Measurements from ENCODE around the gene CAB39. TPM values are rescaled to one million over a fixed set of nuclear protein-coding genes. Genes with fewer than 3 reads are reported as not detected.

CAB39 gene
- total RNA-seq, 1 donor, result 86.4 TPM

DNA sequence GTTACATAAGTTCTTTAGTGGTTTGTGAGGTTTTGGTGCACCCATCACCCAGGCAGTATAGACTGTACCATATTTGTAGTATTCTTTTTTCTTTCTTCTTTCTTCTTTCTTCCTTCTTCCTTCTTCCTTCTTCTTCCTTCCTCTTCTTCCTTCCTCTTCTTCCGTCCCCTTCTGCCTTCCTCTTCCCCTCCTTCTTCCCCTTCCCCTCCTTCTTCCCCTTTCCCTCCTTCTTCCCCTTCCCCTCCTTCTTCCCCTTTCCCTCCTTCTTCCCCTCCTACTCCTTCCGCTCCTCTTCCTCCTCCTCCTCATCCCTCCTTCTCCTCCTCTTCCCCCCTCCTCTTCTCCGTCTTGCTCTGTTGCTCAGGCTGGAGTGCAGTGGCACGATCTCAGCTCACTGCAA, 41.6 kb downstream of the CAB39 start:
- TF ChIP-seq, protein P1, sequence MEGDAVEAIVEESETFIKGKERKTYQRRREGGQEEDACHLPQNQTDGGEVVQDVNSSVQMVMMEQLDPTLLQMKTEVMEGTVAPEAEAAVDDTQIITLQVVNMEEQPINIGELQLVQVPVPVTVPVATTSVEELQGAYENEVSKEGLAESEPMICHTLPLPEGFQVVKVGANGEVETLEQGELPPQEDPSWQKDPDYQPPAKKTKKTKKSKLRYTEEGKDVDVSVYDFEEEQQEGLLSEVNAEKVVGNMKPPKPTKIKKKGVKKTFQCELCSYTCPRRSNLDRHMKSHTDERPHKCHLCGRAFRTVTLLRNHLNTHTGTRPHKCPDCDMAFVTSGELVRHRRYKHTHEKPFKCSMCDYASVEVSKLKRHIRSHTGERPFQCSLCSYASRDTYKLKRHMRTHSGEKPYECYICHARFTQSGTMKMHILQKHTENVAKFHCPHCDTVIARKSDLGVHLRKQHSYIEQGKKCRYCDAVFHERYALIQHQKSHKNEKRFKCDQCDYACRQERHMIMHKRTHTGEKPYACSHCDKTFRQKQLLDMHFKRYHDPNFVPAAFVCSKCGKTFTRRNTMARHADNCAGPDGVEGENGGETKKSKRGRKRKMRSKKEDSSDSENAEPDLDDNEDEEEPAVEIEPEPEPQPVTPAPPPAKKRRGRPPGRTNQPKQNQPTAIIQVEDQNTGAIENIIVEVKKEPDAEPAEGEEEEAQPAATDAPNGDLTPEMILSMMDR (IDR thresholded peaks at IDR 0.05; ENCODE audit: insufficient read depth, low read depth, low read length), result no peak

DNA sequence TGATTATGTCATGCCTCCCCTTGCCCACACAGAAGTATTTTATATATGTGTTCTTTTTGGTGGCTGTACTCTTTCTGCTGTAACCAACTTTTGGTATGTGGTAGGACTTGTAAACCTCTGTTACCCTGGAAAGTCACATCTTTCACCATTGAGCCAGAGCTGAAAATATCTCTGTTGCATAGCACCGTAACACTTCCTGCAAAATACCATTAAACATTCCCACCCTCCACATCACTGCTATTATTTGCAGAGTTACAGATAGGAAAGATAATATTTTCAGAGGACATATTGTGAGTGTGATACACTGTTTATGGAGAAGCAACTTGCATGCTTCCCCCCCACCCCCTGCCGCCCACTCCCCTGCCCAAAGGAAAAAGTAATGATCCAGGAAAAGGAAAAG, 44.8 kb downstream of the CAB39 start:
- no peak overlapping the region for H3K4me3 ChIP-seq (ENCODE audit: low read depth, low read length)
- TF ChIP-seq, protein P1 (IDR thresholded peaks at IDR 0.05; ENCODE audit: insufficient read depth, low read depth, low read length), result no peak
- DNase-seq (ENCODE audit: low read depth), result peak; percentile 74

More for the DNA sequence above, 41.6 kb downstream of the CAB39 start:
- DNase-seq (ENCODE audit: low read depth), result no peak
- no peak overlapping the region for H3K4me3 ChIP-seq (ENCODE audit: low read depth, low read length)

DNA sequence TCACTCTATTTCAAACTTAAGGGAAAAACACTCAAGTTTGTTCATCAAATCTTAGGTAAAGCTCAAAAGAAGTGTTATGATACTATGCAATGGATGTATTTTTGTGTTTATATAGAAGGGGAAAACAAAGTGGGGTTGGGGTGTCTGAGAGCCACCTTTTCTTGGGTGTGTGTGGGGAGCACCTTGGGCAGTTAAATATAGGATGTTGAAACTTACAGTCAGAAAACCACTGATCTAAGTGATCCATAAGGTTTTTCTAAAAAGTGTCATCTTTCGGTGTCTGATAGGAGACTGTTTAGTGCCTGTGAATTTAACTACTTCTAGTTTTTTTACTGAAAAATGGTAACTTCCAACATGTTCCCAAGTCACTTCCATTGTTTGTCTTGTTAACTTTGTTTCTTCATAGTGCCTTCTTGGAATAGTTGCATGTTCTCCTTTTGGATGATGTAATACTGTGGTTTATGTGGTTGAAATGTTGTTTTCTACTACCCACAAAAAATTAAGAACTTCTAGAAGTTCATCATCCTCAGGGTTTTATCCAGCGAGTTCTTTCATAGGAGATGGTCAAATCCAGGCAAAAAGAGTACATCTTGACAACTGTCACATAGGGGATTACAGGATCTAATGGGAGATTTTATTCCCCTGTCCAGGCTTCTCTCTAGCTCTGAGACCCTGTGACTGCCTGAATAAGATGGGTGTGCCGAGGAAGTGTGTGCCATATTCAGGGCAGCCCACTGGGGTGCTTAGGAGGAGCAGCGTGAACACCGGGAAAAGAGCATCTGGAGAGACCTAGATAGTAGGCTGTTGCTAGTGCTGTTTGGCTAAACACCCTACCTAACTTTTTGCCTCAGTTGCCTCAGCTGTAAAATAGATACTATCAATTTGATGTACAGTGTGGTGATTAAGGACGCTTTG, 46.2 kb downstream of the CAB39 start:
- TF ChIP-seq, protein P1 (IDR thresholded peaks at IDR 0.05; ENCODE audit: insufficient read depth, low read depth, low read length), result no peak
- DNase-seq (ENCODE audit: low read depth), result peak; percentile 96
- no peak overlapping the region for H3K4me3 ChIP-seq (ENCODE audit: low read depth, low read length)

DNA sequence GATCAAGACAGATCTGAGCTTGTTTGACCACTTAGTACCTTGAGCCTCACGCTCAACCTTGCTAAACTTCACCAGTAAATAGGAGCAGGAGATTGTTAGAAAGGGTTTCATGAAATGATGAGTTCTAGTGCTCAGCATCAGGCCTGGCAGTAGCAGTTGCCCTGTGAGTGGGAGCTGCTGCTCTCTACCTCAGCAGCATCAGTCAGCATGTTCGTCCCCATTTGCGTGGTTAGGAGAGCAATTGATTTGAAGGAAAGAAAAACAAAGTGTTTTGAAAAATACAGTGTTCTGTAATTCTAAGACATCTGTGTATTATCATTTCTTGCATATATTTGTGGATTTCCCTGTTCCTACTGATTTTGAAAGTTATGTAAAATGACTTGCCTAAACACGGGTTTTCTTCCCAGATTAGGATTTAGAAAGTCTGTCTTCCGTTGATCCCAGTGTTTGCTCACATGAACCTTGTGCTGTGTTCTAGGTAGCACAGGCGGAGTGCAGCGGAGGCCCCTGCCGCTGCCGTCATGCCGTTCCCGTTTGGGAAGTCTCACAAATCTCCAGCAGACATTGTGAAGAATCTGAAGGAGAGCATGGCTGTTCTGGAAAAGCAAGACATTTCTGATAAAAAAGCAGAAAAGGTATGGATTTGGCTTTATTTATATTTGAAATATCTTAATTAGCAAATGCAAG, 47.0 kb downstream of the CAB39 start:
- DNase-seq (ENCODE audit: low read depth), result peak; percentile 80
- no peak overlapping the region for H3K4me3 ChIP-seq (ENCODE audit: low read depth, low read length)
- TF ChIP-seq, protein P1 (IDR thresholded peaks at IDR 0.05; ENCODE audit: insufficient read depth, low read depth, low read length), result no peak

DNA sequence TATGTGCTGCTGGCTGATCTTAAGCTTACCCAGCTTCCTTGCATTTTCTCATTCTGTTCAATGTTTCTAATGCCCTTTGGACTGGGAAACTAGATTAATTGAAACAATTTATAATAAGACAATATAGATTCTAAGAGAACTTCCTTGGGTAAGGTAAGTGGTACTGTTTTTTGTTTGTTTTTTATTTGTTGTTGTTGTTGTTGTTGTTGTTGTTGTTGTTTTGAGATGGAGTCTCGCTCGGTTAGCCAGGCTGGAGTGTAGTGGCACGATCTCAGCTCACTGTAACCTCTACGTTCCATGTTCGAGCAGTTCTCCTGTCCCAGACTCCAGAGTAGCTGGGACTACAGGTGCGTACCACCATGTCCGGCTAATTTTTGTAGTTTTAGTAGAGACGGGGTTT, 49.1 kb downstream of the CAB39 start:
- TF ChIP-seq, protein P1 (IDR thresholded peaks at IDR 0.05; ENCODE audit: insufficient read depth, low read depth, low read length), result no peak
- DNase-seq (ENCODE audit: low read depth), result no peak

DNA sequence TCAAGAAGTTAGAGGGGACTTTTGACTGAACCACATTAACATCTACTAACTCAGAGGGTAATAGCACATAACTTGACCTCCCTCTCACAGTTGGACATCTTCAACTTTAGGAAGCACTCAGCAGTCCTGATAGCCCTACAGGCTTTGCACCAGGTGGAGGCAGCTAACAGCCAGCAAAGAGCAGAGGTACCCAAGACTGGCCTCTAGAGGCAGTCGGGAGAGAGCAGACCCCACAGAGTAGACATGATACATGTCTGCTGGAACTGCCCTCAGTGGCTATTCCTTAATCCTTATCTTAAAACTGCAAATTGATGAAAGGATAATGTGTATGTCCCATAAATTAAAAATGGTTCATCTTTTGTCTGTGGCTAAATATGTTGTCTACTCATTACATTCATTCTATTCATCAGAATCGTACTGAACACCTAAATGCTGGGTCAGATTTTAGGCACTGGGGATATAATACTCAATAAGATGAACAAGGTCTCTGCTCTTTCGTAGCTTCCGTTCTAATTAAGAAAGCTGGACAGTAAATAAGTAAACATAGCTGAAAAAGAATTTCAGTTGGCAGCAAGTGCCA, 49.8 kb downstream of the CAB39 start:
- H3K4me3 ChIP-seq (ENCODE audit: low read depth, low read length), result no peak overlapping the region
- TF ChIP-seq, protein P1 (IDR thresholded peaks at IDR 0.05; ENCODE audit: insufficient read depth, low read depth, low read length), result peak; percentile 73
- DNase-seq (ENCODE audit: low read depth), result no peak

More for the DNA sequence above, 49.1 kb downstream of the CAB39 start:
- no peak overlapping the region for H3K4me3 ChIP-seq (ENCODE audit: low read depth, low read length)

All from fibroblast of villous mesenchyme (primary cell).